CD1c-positive myeloid dendritic cell (primary cell): ENCODE data around the gene VPS41.
"Not testable (repeated sequence)": the region's sequence is repeated elsewhere in the genome, so short reads cannot be mapped to it uniquely, and the experiment has no call there.

Experiments used
- DNase-seq: peaks from one replicate; pipeline ENCODE4 v3.0.0-alpha.2; 2016; ENCODE audit errors: extremely low spot score

The VPS41 gene

GRCh38 chr7:38908759-38909335, at the start of gene VPS41:
VPS41 (minus strand) TSS chr7:38909191; CDS start chr7:38909174, 17 bp downstream.
- DNase-seq: peak; percentile 83

GRCh38 chr7:38955892-38956291, 46.9 kb upstream of the VPS41 start:
- no peak for DNase-seq

GRCh38 chr7:38953971-38954370, 45.0 kb upstream of the VPS41 start:
- no peak for DNase-seq

- no peak for DNase-seq
Observed at GRCh38 chr7:38953227-38953626, 44.2 kb upstream of the VPS41 start.

GRCh38 chr7:38951213-38951612, 42.2 kb upstream of the VPS41 start:
- DNase-seq: no peak

GRCh38 chr7:38950309-38950708, 41.3 kb upstream of the VPS41 start:
- DNase-seq: no peak

GRCh38 chr7:38947541-38947940, 38.5 kb upstream of the VPS41 start:
- not testable (repeated sequence) for DNase-seq

- DNase-seq: no peak
Observed at GRCh38 chr7:38942431-38943051, 33.5 kb upstream of the VPS41 start.

GRCh38 chr7:38940774-38941173, 31.8 kb upstream of the VPS41 start:
- no peak for DNase-seq

- no peak for DNase-seq
Observed at GRCh38 chr7:38938589-38938988, 29.6 kb upstream of the VPS41 start.

- DNase-seq: no peak
Observed at GRCh38 chr7:38938001-38938485, 29.1 kb upstream of the VPS41 start.

- DNase-seq: no peak
Observed at GRCh38 chr7:38936641-38937040, 27.6 kb upstream of the VPS41 start.

- DNase-seq: no peak
Observed at GRCh38 chr7:38934536-38934935, 25.5 kb upstream of the VPS41 start.

GRCh38 chr7:38934051-38934450, 25.1 kb upstream of the VPS41 start:
- no peak for DNase-seq

- peak; percentile 63 for DNase-seq
Observed at GRCh38 chr7:38932509-38933168, 23.6 kb upstream of the VPS41 start.

GRCh38 chr7:38929460-38930171, 20.6 kb upstream of the VPS41 start:
- peak; percentile 44 for DNase-seq

- peak; percentile 25 for DNase-seq
Observed at GRCh38 chr7:38928506-38928905, 19.5 kb upstream of the VPS41 start.

- no peak for DNase-seq
Observed at GRCh38 chr7:38927751-38928150, 18.8 kb upstream of the VPS41 start.

- DNase-seq: no peak
Observed at GRCh38 chr7:38920731-38921130, 11.7 kb upstream of the VPS41 start.

- no peak for DNase-seq
Observed at GRCh38 chr7:38916396-38916795, 7.4 kb upstream of the VPS41 start.

- no peak for DNase-seq
Observed at GRCh38 chr7:38909870-38910269, 879 bp upstream of the VPS41 start.

GRCh38 chr7:38907766-38908165, 1.2 kb downstream of the VPS41 start:
- no peak for DNase-seq
